Stomach smooth muscle (tissue), 2 donors: ENCODE results near the gene YBX2.
A peak's percentile ranks its signal among the peaks of the same experiment; 100 is the strongest.

Experiments
- H3K27ac ChIP-seq: one replicate; pipeline ENCODE4 v1.7.0; 2013; ENCODE audit warnings: mild to moderate bottlenecking, low read length, inconsistent platforms
- H3K27me3 ChIP-seq, 2 donors: one replicate each; pipeline ENCODE4 v1.7.0; 2013; ENCODE audit warnings: low read length in 2 of 2; ENCODE audit not compliant: insufficient read depth in 2 of 2, control insufficient read depth in 1 of 2
- H3K36me3 ChIP-seq, 2 donors: one replicate each; pipeline ENCODE4 v1.7.0; 2013; ENCODE audit warnings: low read length in 2 of 2; ENCODE audit not compliant: control insufficient read depth in 2 of 2, insufficient read depth in 2 of 2
- H3K4me1 ChIP-seq: one replicate; pipeline ENCODE4 v1.7.0; 2013; ENCODE audit warnings: low read length; ENCODE audit not compliant: control insufficient read depth, insufficient read depth
- H3K4me3 ChIP-seq, 2 donors: one replicate each; pipeline ENCODE4 v1.7.0; 2013; ENCODE audit warnings: low read length in 2 of 2
- H3K9ac ChIP-seq, 2 donors: one replicate each; pipeline ENCODE4 v1.7.0; 2013; ENCODE audit warnings: low read length in 2 of 2, mild to moderate bottlenecking in 1 of 2
- H3K9me3 ChIP-seq, 2 donors: one replicate each; pipeline ENCODE4 v1.7.0; 2013; ENCODE audit warnings: low read length in 2 of 2; ENCODE audit not compliant: control insufficient read depth in 2 of 2
- donor health status: healthy.
- donor health status: Pancreatic carcinoma.

The YBX2 gene

GRCh38 chr17:7330638-7331015, 36.2 kb upstream of the YBX2 start:
- Histone ChIP-seq H3K27me3 (peaks cover 6 to 7% of the 10 kb centered on the region in 2 donors), H3K4me1 (peaks cover 23% of the 10 kb centered on the region), H3K9ac (peak overlapping the region; percentile 47 to 86), H3K27ac (peak overlapping the region; percentile 85), H3K36me3 (peaks cover 3% of the 10 kb centered on the region in 2 donors), H3K4me3 (peak overlapping the region; percentile 96 to 100), H3K9me3 (no peaks in the 10 kb centered on the region)

- Histone ChIP-seq H3K9me3 (no peaks in the 10 kb centered on the region), H3K36me3 (peaks cover 4 to 8% of the 10 kb centered on the region in 2 donors), H3K27ac (peak overlapping the region; percentile 85), H3K27me3 (peaks cover 3 to 4% of the 10 kb centered on the region in 2 donors), H3K4me3 (peak overlapping the region; percentile 96 to 100), H3K4me1 (peaks cover 23% of the 10 kb centered on the region), H3K9ac (peak overlapping the region; percentile 82 to 86)
Measured at GRCh38 chr17:7329997-7330637, 35.7 kb upstream of the YBX2 start.

GRCh38 chr17:7329374-7329996, 35.0 kb upstream of the YBX2 start:
- Histone ChIP-seq H3K4me3 (peak overlapping the region; percentile 96 to 100), H3K36me3 (peaks cover 8 to 13% of the 10 kb centered on the region in 2 donors), H3K4me1 (peaks cover 23% of the 10 kb centered on the region), H3K9me3 (no peaks in the 10 kb centered on the region), H3K27ac (peak overlapping the region; percentile 85), H3K9ac (peak overlapping the region; percentile 82 to 86), H3K27me3 (no peaks in the 10 kb centered on the region)

- Histone ChIP-seq H3K9ac (peak within 1 kb of the TSS; percentile 86 to 87), H3K27me3 (no peaks in the 10 kb centered on the region), H3K27ac (peak within 1 kb of the TSS; percentile 85), H3K4me1 (peaks cover 23% of the 10 kb centered on the region), H3K36me3 (peaks cover 13 to 17% of the 10 kb centered on the region in 2 donors), H3K4me3 (peak within 1 kb of the TSS; percentile 96 to 100), H3K9me3 (no peaks in the 10 kb centered on the region)
Measured at GRCh38 chr17:7328840-7329373, 34.5 kb upstream of the YBX2 start, which contains the start of gene NEURL4. TSS of gene NEURL4 (minus strand) at chr17:7329335. CDS start at chr17:7329312, 23 bp downstream.

- H3K4me3 ChIP-seq: no peak overlapping the region
- no peaks in the 10 kb centered on the region for H3K27me3 ChIP-seq
- H3K36me3 ChIP-seq: peaks cover 22 to 23% of the 10 kb centered on the region in 2 donors
- peak overlapping the region in 1 of 2 donors; percentile 86 for H3K9ac ChIP-seq
- peak overlapping the region; percentile 85 for H3K27ac ChIP-seq
- peaks cover 23% of the 10 kb centered on the region for H3K4me1 ChIP-seq
- no peaks in the 10 kb centered on the region for H3K9me3 ChIP-seq
Measured at GRCh38 chr17:7328009-7328408, 33.6 kb upstream of the YBX2 start.

GRCh38 chr17:7327501-7327900, 33.1 kb upstream of the YBX2 start:
- H3K27ac ChIP-seq: no peak overlapping the region
- no peaks in the 10 kb centered on the region for H3K9me3 ChIP-seq
- no peaks in the 10 kb centered on the region for H3K27me3 ChIP-seq
- H3K4me3 ChIP-seq: no peak overlapping the region
- peaks cover 28% of the 10 kb centered on the region in 2 donors for H3K36me3 ChIP-seq
- H3K9ac ChIP-seq: peak overlapping the region in 1 of 2 donors; percentile 86
- H3K4me1 ChIP-seq: peaks cover 23% of the 10 kb centered on the region

GRCh38 chr17:7327056-7327455, 32.6 kb upstream of the YBX2 start:
- peaks cover 30 to 32% of the 10 kb centered on the region in 2 donors for H3K36me3 ChIP-seq
- no peaks in the 10 kb centered on the region for H3K9me3 ChIP-seq
- peaks cover 23% of the 10 kb centered on the region for H3K4me1 ChIP-seq

GRCh38 chr17:7326186-7326585, 31.7 kb upstream of the YBX2 start:
- H3K27ac ChIP-seq: no peak overlapping the region
- peaks cover 23% of the 10 kb centered on the region for H3K4me1 ChIP-seq
- peaks cover 39 to 41% of the 10 kb centered on the region in 2 donors for H3K36me3 ChIP-seq
- H3K4me3 ChIP-seq: no peak overlapping the region
- H3K27me3 ChIP-seq: no peaks in the 10 kb centered on the region
- H3K9me3 ChIP-seq: no peaks in the 10 kb centered on the region
- no peak overlapping the region for H3K9ac ChIP-seq

More at GRCh38 chr17:7327056-7327455, 32.6 kb upstream of the YBX2 start:
- no peaks in the 10 kb centered on the region for H3K27me3 ChIP-seq
- no peak overlapping the region for H3K27ac ChIP-seq
- H3K9ac ChIP-seq: no peak overlapping the region
- no peak overlapping the region for H3K4me3 ChIP-seq

- Histone ChIP-seq H3K9ac (no peak overlapping the region), H3K4me1 (peaks cover 16% of the 10 kb centered on the region), H3K36me3 (peaks cover 49 to 51% of the 10 kb centered on the region in 2 donors)
Measured at GRCh38 chr17:7325031-7325528, 30.6 kb upstream of the YBX2 start.

GRCh38 chr17:7324438-7324779, 30.0 kb upstream of the YBX2 start:
- no peaks in the 10 kb centered on the region for H3K9me3 ChIP-seq
- no peak overlapping the region for H3K27ac ChIP-seq
- H3K27me3 ChIP-seq: no peaks in the 10 kb centered on the region
- peaks cover 13% of the 10 kb centered on the region for H3K4me1 ChIP-seq
- H3K9ac ChIP-seq: no peak overlapping the region
- H3K4me3 ChIP-seq: no peak overlapping the region
- peaks cover 49 to 51% of the 10 kb centered on the region in 2 donors for H3K36me3 ChIP-seq

More at GRCh38 chr17:7325031-7325528, 30.6 kb upstream of the YBX2 start:
- Histone ChIP-seq H3K4me3 (no peak overlapping the region), H3K9me3 (no peaks in the 10 kb centered on the region), H3K27me3 (no peaks in the 10 kb centered on the region), H3K27ac (no peak overlapping the region)
